Measurements from ENCODE around the gene SRPX2. TPM values are rescaled to one million over a fixed set of nuclear protein-coding genes. Genes with fewer than 3 reads are reported as not detected.
A peak's percentile ranks its signal among the peaks of the same experiment; 100 is the strongest.

The SRPX2 gene
- total and polyA plus RNA-seq, 2 of the 13 experiments (the other 11 are each of a cell fraction or from before 2014, with no cell fraction given): 1.5 to 6.7 TPM

DNA sequence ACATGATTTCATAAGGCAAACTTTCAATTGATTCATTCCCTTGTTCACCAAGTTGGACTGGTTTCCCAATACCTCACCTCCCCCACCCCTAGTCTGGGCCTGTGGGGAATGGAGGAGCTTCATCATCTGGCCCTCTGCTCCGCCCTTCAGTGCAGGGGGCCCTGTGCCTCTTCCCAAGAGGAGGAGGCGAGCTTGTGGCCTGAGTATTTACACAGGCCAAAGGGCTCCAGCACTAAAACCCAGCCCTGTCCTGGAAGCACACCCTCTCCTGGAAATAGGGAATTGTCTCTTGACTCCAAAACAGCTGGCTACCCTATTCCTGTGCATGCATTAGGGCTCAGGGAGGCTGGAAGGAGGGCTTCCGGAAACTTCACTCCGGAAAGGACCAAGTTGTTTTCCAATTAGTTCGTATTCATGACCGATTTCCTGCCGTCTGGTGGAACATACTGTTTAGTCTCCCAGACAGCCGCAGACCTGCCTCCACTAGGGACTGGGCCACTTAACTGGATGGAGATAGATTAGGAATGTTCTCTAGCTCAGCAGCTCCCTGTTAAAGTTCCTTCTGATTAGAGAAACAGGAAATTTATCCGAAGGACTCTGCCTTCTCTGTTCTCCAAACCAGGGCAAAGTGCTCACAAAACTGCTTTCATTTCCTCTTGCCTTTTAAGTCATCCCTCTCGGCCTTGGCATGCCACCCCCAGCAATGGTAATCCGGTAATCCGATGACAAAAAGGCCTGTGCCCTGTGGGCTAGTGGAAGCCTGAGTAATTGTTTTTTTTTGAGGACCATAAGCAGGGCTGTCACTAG lies 5.8 kb downstream of the SRPX2 start (continued):
- TF ChIP-seq, protein P1, sequence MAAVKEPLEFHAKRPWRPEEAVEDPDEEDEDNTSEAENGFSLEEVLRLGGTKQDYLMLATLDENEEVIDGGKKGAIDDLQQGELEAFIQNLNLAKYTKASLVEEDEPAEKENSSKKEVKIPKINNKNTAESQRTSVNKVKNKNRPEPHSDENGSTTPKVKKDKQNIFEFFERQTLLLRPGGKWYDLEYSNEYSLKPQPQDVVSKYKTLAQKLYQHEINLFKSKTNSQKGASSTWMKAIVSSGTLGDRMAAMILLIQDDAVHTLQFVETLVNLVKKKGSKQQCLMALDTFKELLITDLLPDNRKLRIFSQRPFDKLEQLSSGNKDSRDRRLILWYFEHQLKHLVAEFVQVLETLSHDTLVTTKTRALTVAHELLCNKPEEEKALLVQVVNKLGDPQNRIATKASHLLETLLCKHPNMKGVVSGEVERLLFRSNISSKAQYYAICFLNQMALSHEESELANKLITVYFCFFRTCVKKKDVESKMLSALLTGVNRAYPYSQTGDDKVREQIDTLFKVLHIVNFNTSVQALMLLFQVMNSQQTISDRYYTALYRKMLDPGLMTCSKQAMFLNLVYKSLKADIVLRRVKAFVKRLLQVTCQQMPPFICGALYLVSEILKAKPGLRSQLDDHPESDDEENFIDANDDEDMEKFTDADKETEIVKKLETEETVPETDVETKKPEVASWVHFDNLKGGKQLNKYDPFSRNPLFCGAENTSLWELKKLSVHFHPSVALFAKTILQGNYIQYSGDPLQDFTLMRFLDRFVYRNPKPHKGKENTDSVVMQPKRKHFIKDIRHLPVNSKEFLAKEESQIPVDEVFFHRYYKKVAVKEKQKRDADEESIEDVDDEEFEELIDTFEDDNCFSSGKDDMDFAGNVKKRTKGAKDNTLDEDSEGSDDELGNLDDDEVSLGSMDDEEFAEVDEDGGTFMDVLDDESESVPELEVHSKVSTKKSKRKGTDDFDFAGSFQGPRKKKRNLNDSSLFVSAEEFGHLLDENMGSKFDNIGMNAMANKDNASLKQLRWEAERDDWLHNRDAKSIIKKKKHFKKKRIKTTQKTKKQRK (IDR thresholded peaks at IDR 0.05; ENCODE audit: low read length): no peak
- TF ChIP-seq ZNF720 (CRISPR knock-in tag; IDR thresholded peaks at IDR 0.05) (no peak), ZFP36L1 (CRISPR knock-in tag; IDR thresholded peaks at IDR 0.05) (no peak), SAFB2 (CRISPR knock-in tag; IDR thresholded peaks at IDR 0.05; ENCODE audit: borderline replicate concordance, low read depth) (no peak), ZNF24 (IDR thresholded peaks at IDR 0.05) (no peak), HDAC1 (CRISPR knock-in tag; IDR thresholded peaks at IDR 0.05) (peak; percentile 62), EP300 (IDR thresholded peaks at IDR 0.05; ENCODE audit: low read depth in 2 of 2, low read length in 2 of 2) (peak in 1 of 2 experiments; percentile 66; a peak in 1 of 4 replicates), EP300 (CRISPR knock-in tag; IDR thresholded peaks at IDR 0.05; ENCODE audit: borderline replicate concordance) (peak; percentile 29; the same call in 1 of the 2 replicates), GATA4 (IDR thresholded peaks at IDR 0.05; ENCODE audit: borderline replicate concordance, low read depth) (no peak), TEAD2 (CRISPR knock-in tag; IDR thresholded peaks at IDR 0.05) (no peak), ARHGAP35 (CRISPR knock-in tag; IDR thresholded peaks at IDR 0.05; ENCODE audit: borderline replicate concordance) (no peak), BRCA1 (CRISPR knock-in tag; IDR thresholded peaks at IDR 0.05) (no peak), ZKSCAN8 (CRISPR knock-in tag; IDR thresholded peaks at IDR 0.05; ENCODE audit: borderline replicate concordance) (no peak), ONECUT2 (CRISPR knock-in tag; IDR thresholded peaks at IDR 0.05) (no peak; the same call in 1 of the 2 replicates), POLR2G (IDR thresholded peaks at IDR 0.05; ENCODE audit: low read depth, low read length) (peak; percentile 63)
- TF ChIP-seq, protein P2, sequence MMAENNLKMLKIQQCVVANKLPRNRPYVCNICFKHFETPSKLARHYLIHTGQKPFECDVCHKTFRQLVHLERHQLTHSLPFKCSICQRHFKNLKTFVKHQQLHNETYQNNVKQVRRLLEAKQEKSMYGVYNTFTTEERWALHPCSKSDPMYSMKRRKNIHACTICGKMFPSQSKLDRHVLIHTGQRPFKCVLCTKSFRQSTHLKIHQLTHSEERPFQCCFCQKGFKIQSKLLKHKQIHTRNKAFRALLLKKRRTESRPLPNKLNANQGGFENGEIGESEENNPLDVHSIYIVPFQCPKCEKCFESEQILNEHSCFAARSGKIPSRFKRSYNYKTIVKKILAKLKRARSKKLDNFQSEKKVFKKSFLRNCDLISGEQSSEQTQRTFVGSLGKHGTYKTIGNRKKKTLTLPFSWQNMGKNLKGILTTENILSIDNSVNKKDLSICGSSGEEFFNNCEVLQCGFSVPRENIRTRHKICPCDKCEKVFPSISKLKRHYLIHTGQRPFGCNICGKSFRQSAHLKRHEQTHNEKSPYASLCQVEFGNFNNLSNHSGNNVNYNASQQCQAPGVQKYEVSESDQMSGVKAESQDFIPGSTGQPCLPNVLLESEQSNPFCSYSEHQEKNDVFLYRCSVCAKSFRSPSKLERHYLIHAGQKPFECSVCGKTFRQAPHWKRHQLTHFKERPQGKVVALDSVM (CRISPR knock-in tag; IDR thresholded peaks at IDR 0.05): no peak
- TF ChIP-seq, protein P3, sequence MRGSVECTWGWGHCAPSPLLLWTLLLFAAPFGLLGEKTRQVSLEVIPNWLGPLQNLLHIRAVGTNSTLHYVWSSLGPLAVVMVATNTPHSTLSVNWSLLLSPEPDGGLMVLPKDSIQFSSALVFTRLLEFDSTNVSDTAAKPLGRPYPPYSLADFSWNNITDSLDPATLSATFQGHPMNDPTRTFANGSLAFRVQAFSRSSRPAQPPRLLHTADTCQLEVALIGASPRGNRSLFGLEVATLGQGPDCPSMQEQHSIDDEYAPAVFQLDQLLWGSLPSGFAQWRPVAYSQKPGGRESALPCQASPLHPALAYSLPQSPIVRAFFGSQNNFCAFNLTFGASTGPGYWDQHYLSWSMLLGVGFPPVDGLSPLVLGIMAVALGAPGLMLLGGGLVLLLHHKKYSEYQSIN (CRISPR knock-in tag; IDR thresholded peaks at IDR 0.05; ENCODE audit: borderline replicate concordance): no peak
- TF ChIP-seq, protein P4, sequence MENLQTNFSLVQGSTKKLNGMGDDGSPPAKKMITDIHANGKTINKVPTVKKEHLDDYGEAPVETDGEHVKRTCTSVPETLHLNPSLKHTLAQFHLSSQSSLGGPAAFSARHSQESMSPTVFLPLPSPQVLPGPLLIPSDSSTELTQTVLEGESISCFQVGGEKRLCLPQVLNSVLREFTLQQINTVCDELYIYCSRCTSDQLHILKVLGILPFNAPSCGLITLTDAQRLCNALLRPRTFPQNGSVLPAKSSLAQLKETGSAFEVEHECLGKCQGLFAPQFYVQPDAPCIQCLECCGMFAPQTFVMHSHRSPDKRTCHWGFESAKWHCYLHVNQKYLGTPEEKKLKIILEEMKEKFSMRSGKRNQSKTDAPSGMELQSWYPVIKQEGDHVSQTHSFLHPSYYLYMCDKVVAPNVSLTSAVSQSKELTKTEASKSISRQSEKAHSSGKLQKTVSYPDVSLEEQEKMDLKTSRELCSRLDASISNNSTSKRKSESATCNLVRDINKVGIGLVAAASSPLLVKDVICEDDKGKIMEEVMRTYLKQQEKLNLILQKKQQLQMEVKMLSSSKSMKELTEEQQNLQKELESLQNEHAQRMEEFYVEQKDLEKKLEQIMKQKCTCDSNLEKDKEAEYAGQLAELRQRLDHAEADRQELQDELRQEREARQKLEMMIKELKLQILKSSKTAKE (CRISPR knock-in tag; IDR thresholded peaks at IDR 0.05; ENCODE audit: borderline replicate concordance): peak; percentile 53; the same call in 1 of the 2 replicates
- TF ChIP-seq, protein P5, sequence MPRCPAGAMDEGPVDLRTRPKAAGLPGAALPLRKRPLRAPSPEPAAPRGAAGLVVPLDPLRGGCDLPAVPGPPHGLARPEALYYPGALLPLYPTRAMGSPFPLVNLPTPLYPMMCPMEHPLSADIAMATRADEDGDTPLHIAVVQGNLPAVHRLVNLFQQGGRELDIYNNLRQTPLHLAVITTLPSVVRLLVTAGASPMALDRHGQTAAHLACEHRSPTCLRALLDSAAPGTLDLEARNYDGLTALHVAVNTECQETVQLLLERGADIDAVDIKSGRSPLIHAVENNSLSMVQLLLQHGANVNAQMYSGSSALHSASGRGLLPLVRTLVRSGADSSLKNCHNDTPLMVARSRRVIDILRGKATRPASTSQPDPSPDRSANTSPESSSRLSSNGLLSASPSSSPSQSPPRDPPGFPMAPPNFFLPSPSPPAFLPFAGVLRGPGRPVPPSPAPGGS (CRISPR knock-in tag; IDR thresholded peaks at IDR 0.05): no peak
